Peyer's patch (tissue), 4 donors: Measurements from ENCODE around the gene SVOPL. TPM values are rescaled to one million over a fixed set of nuclear protein-coding genes. Genes with fewer than 3 reads are reported as not detected.
A peak's percentile ranks its signal among the peaks of the same experiment; 100 is the strongest.

Source experiments
- DNase-seq, 3 donors: peaks; one replicate each; pipeline ENCODE4 v3.0.0-alpha.2; 2017 to 2019
- H3K27ac ChIP-seq, 4 donors: fragments of 200-600 bp; sonication (generic); one replicate each; pipeline ENCODE4 v1.5.1; 2016 to 2019
- H3K27me3 ChIP-seq, 2 donors: fragments of 200-600 bp; sonication (generic); one replicate each; pipeline ENCODE4 v1.5.1; 2019
- H3K36me3 ChIP-seq, 3 donors: fragments of 200-600 bp; sonication (generic); one replicate each; pipeline ENCODE4 v1.5.1; 2016 to 2019
- H3K4me1 ChIP-seq, 4 donors: fragments of 200-600 bp; sonication (generic); one replicate each; pipeline ENCODE4 v1.5.1; 2016 to 2019
- H3K4me3 ChIP-seq, 4 donors: fragments of 200-600 bp; sonication (generic); 1 replicate in 3 of 4; 2 replicates in 1 of 4; pipeline ENCODE4 v1.5.1; 2016 to 2019; ENCODE audit warnings: mild to moderate bottlenecking in 1 of 4
- H3K9me3 ChIP-seq, 4 donors: fragments of 200-600 bp; sonication (generic); one replicate each; pipeline ENCODE4 v1.5.1; 2016 to 2019; ENCODE audit warnings: mild to moderate bottlenecking in 1 of 4
- POLR2A ChIP-seq, 2 donors: fragments of 450-650 bp; IDR thresholded peaks; one replicate each; pipeline ENCODE4 v1.5.1; 2017; ENCODE audit warnings: antibody characterized with exemption in 2 of 2, mild to moderate bottlenecking in 2 of 2, moderate library complexity in 2 of 2
- total RNA-seq, 4 donors: library from RNA; depleted of rRNA; stranded (reverse); fragments of >200 nt; gene quantifications; one replicate each; pipeline ENCODE4 v1.1.0, GENCODE V29; 2016
- TF ChIP-seq, protein P1 (sequence below), 6 experiments: fragments of 450-650 bp in 4 of 6; fragments of 200-600 bp in 2 of 6; sonication (generic) in 1 of 6; IDR thresholded peaks; one replicate each; pipeline ENCODE4 v1.5.1; 2017 to 2019; ENCODE audit warnings: antibody characterized with exemption in 6 of 6, mild to moderate bottlenecking in 3 of 6, moderate library complexity in 1 of 6

The SVOPL gene
- total RNA-seq, 4 donors from 2014 or later: 0.40 TPM; not detected in 3

DNA sequence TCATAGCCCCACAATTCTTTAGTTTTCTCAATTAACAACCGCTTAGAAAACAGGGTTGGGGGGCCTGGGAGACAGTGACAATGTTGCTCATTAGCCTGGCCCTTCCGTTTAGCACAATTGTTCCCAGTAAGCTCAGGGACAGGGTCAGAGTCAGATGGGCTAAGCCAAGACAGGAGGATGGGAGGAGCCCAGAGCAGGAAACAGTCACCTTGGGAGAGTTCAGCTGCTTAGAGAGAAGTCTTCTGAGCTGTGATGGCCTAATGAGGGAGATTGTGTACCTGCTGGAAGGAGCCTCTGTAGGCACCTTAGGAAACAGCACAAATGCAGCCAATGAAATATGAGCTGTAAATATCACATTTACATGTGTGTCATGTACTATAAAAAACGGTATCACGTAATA lies 35.9 kb downstream of the SVOPL start:
- no peak for DNase-seq
- no peaks in the 10 kb centered on the region for H3K27me3 ChIP-seq
- H3K27ac ChIP-seq: no peak overlapping the region
- no peak overlapping the region for H3K4me3 ChIP-seq
- no peaks in the 10 kb centered on the region for H3K36me3 ChIP-seq
- no peaks in the 10 kb centered on the region for H3K4me1 ChIP-seq
- no peaks in the 10 kb centered on the region for H3K9me3 ChIP-seq
- TF ChIP-seq, protein P1, sequence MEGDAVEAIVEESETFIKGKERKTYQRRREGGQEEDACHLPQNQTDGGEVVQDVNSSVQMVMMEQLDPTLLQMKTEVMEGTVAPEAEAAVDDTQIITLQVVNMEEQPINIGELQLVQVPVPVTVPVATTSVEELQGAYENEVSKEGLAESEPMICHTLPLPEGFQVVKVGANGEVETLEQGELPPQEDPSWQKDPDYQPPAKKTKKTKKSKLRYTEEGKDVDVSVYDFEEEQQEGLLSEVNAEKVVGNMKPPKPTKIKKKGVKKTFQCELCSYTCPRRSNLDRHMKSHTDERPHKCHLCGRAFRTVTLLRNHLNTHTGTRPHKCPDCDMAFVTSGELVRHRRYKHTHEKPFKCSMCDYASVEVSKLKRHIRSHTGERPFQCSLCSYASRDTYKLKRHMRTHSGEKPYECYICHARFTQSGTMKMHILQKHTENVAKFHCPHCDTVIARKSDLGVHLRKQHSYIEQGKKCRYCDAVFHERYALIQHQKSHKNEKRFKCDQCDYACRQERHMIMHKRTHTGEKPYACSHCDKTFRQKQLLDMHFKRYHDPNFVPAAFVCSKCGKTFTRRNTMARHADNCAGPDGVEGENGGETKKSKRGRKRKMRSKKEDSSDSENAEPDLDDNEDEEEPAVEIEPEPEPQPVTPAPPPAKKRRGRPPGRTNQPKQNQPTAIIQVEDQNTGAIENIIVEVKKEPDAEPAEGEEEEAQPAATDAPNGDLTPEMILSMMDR (IDR thresholded peaks at IDR 0.05): no peak
- peak in 1 of 2 donors; percentile 8 for TF ChIP-seq POLR2A (IDR thresholded peaks at IDR 0.05)

DNA sequence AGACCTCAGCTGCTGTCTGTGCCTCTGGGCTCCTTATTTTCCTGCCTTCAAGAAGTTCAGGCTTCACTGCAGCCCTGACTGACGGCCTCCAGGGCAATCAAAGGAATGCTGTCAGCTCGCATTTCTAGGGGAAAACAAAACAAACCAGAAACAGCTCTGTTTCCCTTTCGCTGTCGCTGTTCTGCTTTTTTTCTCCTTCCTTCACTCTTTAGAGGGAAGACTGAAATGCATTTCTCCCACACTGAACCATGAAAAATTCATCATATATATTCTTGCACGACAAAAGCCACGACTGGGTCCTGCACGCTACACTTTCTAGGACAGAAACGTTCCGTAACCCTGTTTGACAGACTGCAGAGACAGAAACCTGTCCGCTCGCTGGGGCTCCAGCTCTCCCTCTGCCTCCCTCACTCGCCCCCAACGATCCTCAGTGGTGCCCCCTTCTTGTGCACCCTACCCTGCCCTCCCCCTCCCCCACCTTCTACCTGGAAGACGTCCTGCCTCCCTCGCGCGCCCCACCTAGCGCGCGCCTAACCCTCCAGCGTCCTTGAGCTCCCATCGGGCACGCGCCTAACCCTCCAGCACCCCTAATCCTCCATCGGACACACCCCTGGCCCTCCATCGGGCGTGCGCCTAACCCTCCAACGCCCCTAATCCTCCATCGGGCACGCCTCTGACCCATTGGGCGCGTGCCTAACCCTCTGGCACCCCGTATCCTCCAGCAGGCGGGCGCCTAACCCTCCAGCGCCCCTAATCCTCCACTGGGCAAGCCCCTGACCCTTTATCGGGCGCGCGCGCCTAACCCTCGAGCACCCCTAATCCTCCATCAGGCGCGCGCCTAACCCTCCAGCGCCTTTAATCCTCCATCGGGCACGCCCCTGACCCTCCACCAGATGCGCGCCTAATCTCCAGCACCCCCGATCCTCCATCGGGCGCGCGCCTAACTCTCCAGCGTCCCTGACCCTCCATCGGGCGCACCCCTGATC lies 37.1 kb downstream of the SVOPL start:
- no peak for TF ChIP-seq POLR2A (IDR thresholded peaks at IDR 0.05)
- TF ChIP-seq, protein P1 (IDR thresholded peaks at IDR 0.05): no peak

DNA sequence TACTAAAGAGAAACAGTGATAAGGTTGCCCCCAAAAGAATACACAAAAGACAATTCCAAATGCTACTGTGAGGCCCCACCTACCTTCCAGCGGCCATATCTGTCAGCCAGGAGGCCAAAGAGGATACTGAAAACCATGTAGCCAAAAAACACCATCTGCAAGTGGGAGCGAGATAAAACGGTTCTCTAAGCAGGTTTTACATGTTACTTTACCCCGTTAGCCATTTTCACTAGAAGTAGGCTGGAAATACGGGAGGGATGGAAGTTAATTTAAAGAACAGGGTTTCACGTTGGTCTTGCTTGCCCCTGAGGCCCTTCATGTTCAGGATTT lies 38.2 kb downstream of the SVOPL start:
- no peak overlapping the region for H3K27ac ChIP-seq
- H3K27me3 ChIP-seq: no peaks in the 10 kb centered on the region
- H3K9me3 ChIP-seq: no peaks in the 10 kb centered on the region
- TF ChIP-seq POLR2A (IDR thresholded peaks at IDR 0.05): no peak
- TF ChIP-seq, protein P1 (IDR thresholded peaks at IDR 0.05): no peak
- no peak for DNase-seq
- no peaks in the 10 kb centered on the region for H3K36me3 ChIP-seq
- H3K4me3 ChIP-seq: no peak overlapping the region
- no peaks in the 10 kb centered on the region for H3K4me1 ChIP-seq

More for the DNA sequence above, 37.1 kb downstream of the SVOPL start:
- Histone ChIP-seq H3K4me1 (no peaks in the 10 kb centered on the region), H3K9me3 (no peaks in the 10 kb centered on the region), H3K27ac (no peak overlapping the region), H3K4me3 (peak overlapping the region in 2 of 4 donors; percentile 40 to 51), H3K36me3 (no peaks in the 10 kb centered on the region), H3K27me3 (no peaks in the 10 kb centered on the region)
- DNase-seq: no peak

DNA sequence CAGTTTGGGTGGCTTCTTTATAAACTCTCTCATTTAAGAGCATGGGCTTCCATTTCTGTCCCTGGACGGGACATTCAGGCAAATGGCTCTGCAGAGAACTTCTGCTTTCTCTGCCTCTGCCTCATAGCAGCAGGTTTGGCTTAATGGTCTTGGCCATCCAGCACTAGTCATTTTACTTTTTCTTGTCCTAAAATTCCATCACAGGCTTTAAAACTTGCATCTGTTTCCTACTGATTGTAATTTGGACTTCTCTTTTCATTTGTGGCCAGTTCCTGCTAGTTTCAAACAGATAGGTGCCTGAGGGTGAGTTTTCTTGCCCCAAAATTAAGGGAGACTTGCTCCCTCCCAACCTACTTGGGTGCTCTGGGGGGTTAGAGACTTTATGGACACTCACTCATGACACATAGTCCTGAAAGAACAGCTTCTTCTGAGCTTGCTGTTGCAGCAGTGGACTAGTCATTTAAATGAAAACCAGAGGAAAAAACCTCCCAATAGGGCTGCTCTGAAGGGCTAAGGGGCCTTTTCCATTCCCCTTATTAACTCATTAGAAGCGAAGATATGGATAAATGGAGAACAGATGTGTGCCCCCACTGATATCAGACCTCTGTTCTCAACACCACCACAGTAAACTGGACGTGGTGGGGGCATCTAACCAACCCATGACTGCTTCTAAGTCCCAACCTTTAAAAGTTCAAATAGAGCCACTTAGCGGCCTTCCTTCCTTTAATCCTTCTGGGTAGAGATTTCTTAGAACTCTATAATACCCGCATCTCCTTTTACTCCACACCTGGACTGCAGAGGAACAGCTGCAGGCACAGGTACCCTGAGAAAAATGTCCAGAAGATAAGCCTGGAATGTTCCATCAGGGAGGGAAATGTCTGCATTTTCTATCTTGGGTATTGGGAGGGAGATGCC lies 38.8 kb downstream of the SVOPL start:
- Histone ChIP-seq H3K9me3 (no peaks in the 10 kb centered on the region), H3K36me3 (no peaks in the 10 kb centered on the region), H3K4me3 (no peak overlapping the region), H3K27me3 (no peaks in the 10 kb centered on the region), H3K4me1 (no peaks in the 10 kb centered on the region), H3K27ac (no peak overlapping the region)
- DNase-seq: no peak
- TF ChIP-seq, protein P1 (IDR thresholded peaks at IDR 0.05): no peak
- no peak for TF ChIP-seq POLR2A (IDR thresholded peaks at IDR 0.05)

DNA sequence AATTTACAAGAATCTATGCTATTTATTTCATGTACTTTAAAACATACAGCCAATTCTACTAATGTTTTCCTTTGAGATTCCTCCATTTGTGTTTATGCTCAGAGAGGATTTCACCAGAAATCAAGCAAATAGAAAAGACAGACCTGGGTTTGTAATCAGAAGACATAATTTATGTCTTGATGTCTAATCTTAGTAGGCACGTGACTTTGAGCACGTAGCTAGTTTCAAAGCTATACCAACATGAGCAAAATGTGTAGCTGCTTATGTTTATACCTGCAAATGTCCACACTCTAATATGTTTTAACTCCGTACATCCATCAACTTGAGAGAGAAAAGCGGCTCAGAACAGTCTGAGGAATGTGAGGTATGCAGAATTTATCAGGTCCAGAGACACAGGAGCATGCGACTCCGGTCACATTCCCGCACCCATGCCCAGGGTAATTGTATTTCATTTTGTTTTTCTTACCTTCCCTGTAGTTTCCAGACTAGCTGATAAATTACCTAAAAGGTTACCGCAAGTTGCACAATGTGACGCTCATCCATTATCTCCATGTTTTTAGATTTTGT lies 40.0 kb downstream of the SVOPL start:
- no peak for TF ChIP-seq POLR2A (IDR thresholded peaks at IDR 0.05)
- TF ChIP-seq, protein P1 (IDR thresholded peaks at IDR 0.05): no peak
- H3K4me1 ChIP-seq: no peaks in the 10 kb centered on the region
- no peaks in the 10 kb centered on the region for H3K27me3 ChIP-seq

More for the DNA sequence above, 40.0 kb downstream of the SVOPL start:
- Histone ChIP-seq H3K27ac (no peak overlapping the region), H3K9me3 (no peaks in the 10 kb centered on the region), H3K4me3 (no peak overlapping the region), H3K36me3 (no peaks in the 10 kb centered on the region)
- no peak for DNase-seq
